ENCODE results near the gene VPS8.

DNA sequence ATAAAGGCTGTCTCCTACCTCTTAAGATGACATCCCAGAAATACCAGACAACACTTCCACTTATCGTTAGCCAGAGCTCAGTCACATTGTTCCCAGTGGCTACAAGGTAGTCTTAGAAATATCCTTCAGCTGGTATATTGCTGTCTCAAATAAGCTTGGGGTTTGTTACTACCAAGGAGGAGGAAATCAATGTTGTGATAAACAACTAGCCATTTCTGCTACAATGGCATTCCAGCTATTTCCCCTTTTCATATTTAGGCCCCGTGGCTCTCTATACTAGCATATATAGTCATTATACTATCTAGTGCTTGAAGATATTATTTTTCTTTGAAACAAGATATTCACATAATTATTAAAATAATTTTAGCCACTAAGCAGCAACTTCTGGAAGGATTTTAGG lies 56.5 kb downstream of the VPS8 start:
- TF ChIP-seq POLR2A (IDR thresholded peaks at IDR 0.05) (no peak), CTCF (IDR thresholded peaks at IDR 0.05) (no peak)

Measured in heart left ventricle (tissue), 13 donors.